Duodenal mucosa (tissue), 2 donors: ENCODE data around the gene FBXO8.

ENCODE experiments used
- H3K27ac ChIP-seq: one replicate; pipeline ENCODE4 v1.7.0; 2013; ENCODE audit warnings: low read depth, low read length
- H3K27me3 ChIP-seq, 2 donors: one replicate each; pipeline ENCODE4 v1.7.0; 2013; ENCODE audit warnings: low read length in 2 of 2, control low read depth in 1 of 2; ENCODE audit not compliant: insufficient read depth in 2 of 2, control insufficient read depth in 1 of 2
- H3K36me3 ChIP-seq, 2 donors: one replicate each; pipeline ENCODE4 v1.7.0; 2013; ENCODE audit warnings: low read length in 2 of 2, control low read depth in 1 of 2; ENCODE audit not compliant: insufficient read depth in 2 of 2, control insufficient read depth in 1 of 2
- H3K4me1 ChIP-seq, 2 donors: one replicate each; pipeline ENCODE4 v1.7.0; 2013; ENCODE audit warnings: low read length in 2 of 2, control low read depth in 1 of 2; ENCODE audit not compliant: insufficient read depth in 2 of 2, control insufficient read depth in 1 of 2
- H3K4me3 ChIP-seq, 2 donors: one replicate each; pipeline ENCODE4 v1.7.0; 2013; ENCODE audit warnings: low read length in 2 of 2, low read depth in 1 of 2
- H3K9ac ChIP-seq, 2 donors: one replicate each; pipeline ENCODE4 v1.7.0; 2013; ENCODE audit warnings: low read length in 2 of 2, low read depth in 1 of 2
- H3K9me3 ChIP-seq, 2 donors: one replicate each; pipeline ENCODE4 v1.7.0; 2013; ENCODE audit warnings: low read length in 2 of 2, control low read depth in 1 of 2; ENCODE audit not compliant: control insufficient read depth in 1 of 2

FBXO8 gene

GRCh38 chr4:174284487-174284886 is 1.0 kb upstream of the FBXO8 start:
- H3K36me3 ChIP-seq: no peaks in the 10 kb centered on the region
- H3K9me3 ChIP-seq: no peaks in the 10 kb centered on the region
- no peak overlapping the region for H3K27ac ChIP-seq

GRCh38 chr4:174282836-174283506 is 496 bp downstream of the FBXO8 start:
- H3K9ac ChIP-seq: peak overlapping the region; percentile 87 to 90
- no peaks in the 10 kb centered on the region for H3K27me3 ChIP-seq
- H3K36me3 ChIP-seq: no peaks in the 10 kb centered on the region
- peak overlapping the region; percentile 93 to 94 for H3K4me3 ChIP-seq
- H3K9me3 ChIP-seq: no peaks in the 10 kb centered on the region
- peak overlapping the region; percentile 97 for H3K27ac ChIP-seq
- peaks cover 9 to 14% of the 10 kb centered on the region in 2 donors for H3K4me1 ChIP-seq

More at GRCh38 chr4:174284487-174284886, 1.0 kb upstream of the FBXO8 start:
- Histone ChIP-seq H3K4me1 (peaks cover 9 to 14% of the 10 kb centered on the region in 2 donors), H3K9ac (peak overlapping the region; percentile 87 to 90), H3K4me3 (peak overlapping the region; percentile 93 to 94), H3K27me3 (no peaks in the 10 kb centered on the region)

GRCh38 chr4:174281901-174282300 is 1.6 kb downstream of the FBXO8 start:
- no peaks in the 10 kb centered on the region for H3K36me3 ChIP-seq
- H3K27ac ChIP-seq: no peak overlapping the region
- peaks cover 9 to 14% of the 10 kb centered on the region in 2 donors for H3K4me1 ChIP-seq
- no peaks in the 10 kb centered on the region for H3K9me3 ChIP-seq
- H3K9ac ChIP-seq: no peak overlapping the region
- H3K27me3 ChIP-seq: no peaks in the 10 kb centered on the region
- H3K4me3 ChIP-seq: peak overlapping the region; percentile 93 to 94

- Histone ChIP-seq H3K4me1 (peaks cover 9 to 14% of the 10 kb centered on the region in 2 donors), H3K4me3 (no peak overlapping the region), H3K36me3 (no peaks in the 10 kb centered on the region), H3K9me3 (no peaks in the 10 kb centered on the region), H3K27me3 (no peaks in the 10 kb centered on the region), H3K9ac (no peak overlapping the region), H3K27ac (no peak overlapping the region)
Observed at GRCh38 chr4:174281182-174281737, 2.2 kb downstream of the FBXO8 start.

- H3K36me3 ChIP-seq: no peaks in the 10 kb centered on the region
- H3K4me1 ChIP-seq: peaks cover 6 to 10% of the 10 kb centered on the region in 2 donors
- no peaks in the 10 kb centered on the region for H3K27me3 ChIP-seq
- no peaks in the 10 kb centered on the region for H3K9me3 ChIP-seq
- H3K4me3 ChIP-seq: no peak overlapping the region
- H3K27ac ChIP-seq: no peak overlapping the region
- no peak overlapping the region for H3K9ac ChIP-seq
Observed at GRCh38 chr4:174279433-174280155, 3.9 kb downstream of the FBXO8 start.

- H3K9ac ChIP-seq: no peak overlapping the region
- no peaks in the 10 kb centered on the region for H3K36me3 ChIP-seq
- H3K4me3 ChIP-seq: no peak overlapping the region
- H3K9me3 ChIP-seq: no peaks in the 10 kb centered on the region
- H3K27ac ChIP-seq: no peak overlapping the region
- H3K27me3 ChIP-seq: no peaks in the 10 kb centered on the region
- peaks cover 6 to 7% of the 10 kb centered on the region in 2 donors for H3K4me1 ChIP-seq
Observed at GRCh38 chr4:174278467-174278866, 5.0 kb downstream of the FBXO8 start.

- Histone ChIP-seq H3K9ac (no peak overlapping the region), H3K4me3 (no peak overlapping the region), H3K27me3 (no peaks in the 10 kb centered on the region), H3K4me1 (peaks cover 6% of the 10 kb centered on the region in 2 donors), H3K27ac (no peak overlapping the region), H3K36me3 (no peaks in the 10 kb centered on the region), H3K9me3 (no peaks in the 10 kb centered on the region)
Observed at GRCh38 chr4:174277433-174277832, 6.0 kb downstream of the FBXO8 start.

GRCh38 chr4:174275101-174275500 is 8.4 kb downstream of the FBXO8 start:
- Histone ChIP-seq H3K27ac (no peak overlapping the region), H3K36me3 (no peaks in the 10 kb centered on the region), H3K9me3 (no peaks in the 10 kb centered on the region), H3K27me3 (no peaks in the 10 kb centered on the region), H3K4me1 (no peaks in the 10 kb centered on the region), H3K9ac (no peak overlapping the region), H3K4me3 (no peak overlapping the region)

GRCh38 chr4:174274436-174274835 is 9.0 kb downstream of the FBXO8 start:
- H3K27ac ChIP-seq: no peak overlapping the region
- no peaks in the 10 kb centered on the region for H3K36me3 ChIP-seq
- H3K27me3 ChIP-seq: no peaks in the 10 kb centered on the region
- H3K4me3 ChIP-seq: no peak overlapping the region
- no peaks in the 10 kb centered on the region for H3K4me1 ChIP-seq
- no peaks in the 10 kb centered on the region for H3K9me3 ChIP-seq
- no peak overlapping the region for H3K9ac ChIP-seq

- Histone ChIP-seq H3K4me3 (no peak overlapping the region), H3K36me3 (no peaks in the 10 kb centered on the region), H3K4me1 (no peaks in the 10 kb centered on the region), H3K9me3 (no peaks in the 10 kb centered on the region), H3K27ac (no peak overlapping the region), H3K27me3 (no peaks in the 10 kb centered on the region), H3K9ac (no peak overlapping the region)
Observed at GRCh38 chr4:174273930-174274329, 9.5 kb downstream of the FBXO8 start.
